Muscle of arm (tissue), 12 donors: Measurements from ENCODE around the gene SAMD9L. TPM values are rescaled to one million over a fixed set of nuclear protein-coding genes. Genes with fewer than 3 reads are reported as not detected.

Experiments
- polyA plus RNA-seq, 12 donors: library from polyadenylated mRNA; unstranded; fragments of 120-200 nt; gene quantifications; one replicate each; pipeline ENCODE4 v1.2.1, GENCODE V29; 2013; ENCODE audit not compliant: insufficient read length in 12 of 12

Gene SAMD9L
- polyA plus RNA-seq, 12 donors: 5.0 to 12.5 (median 6.9) TPM; not detected in 1

Other genes with a start within 250 kb of the SAMD9L start
- gene SAMD9, start 30.4 kb downstream of the SAMD9L start, polyA plus RNA-seq: 1 to 10 TPM in 11 of 12 donors, not detected in 1; 3.0 to 5.9 (median 3.7) TPM
- 10 to 100 TPM in 1 of 12 donors, under 1 TPM in 3, not detected in 8; 0.18 to 20.1 (median 0.39) TPM for gene HEPACAM2, start 78.1 kb upstream of the SAMD9L start, polyA plus RNA-seq
- 10 to 100 TPM in 11 of 12 donors, not detected in 1; 15.0 to 26.3 (median 20.2) TPM for gene VPS50, start 84.0 kb upstream of the SAMD9L start, polyA plus RNA-seq